ENCODE data around the gene COG1.

DNA sequence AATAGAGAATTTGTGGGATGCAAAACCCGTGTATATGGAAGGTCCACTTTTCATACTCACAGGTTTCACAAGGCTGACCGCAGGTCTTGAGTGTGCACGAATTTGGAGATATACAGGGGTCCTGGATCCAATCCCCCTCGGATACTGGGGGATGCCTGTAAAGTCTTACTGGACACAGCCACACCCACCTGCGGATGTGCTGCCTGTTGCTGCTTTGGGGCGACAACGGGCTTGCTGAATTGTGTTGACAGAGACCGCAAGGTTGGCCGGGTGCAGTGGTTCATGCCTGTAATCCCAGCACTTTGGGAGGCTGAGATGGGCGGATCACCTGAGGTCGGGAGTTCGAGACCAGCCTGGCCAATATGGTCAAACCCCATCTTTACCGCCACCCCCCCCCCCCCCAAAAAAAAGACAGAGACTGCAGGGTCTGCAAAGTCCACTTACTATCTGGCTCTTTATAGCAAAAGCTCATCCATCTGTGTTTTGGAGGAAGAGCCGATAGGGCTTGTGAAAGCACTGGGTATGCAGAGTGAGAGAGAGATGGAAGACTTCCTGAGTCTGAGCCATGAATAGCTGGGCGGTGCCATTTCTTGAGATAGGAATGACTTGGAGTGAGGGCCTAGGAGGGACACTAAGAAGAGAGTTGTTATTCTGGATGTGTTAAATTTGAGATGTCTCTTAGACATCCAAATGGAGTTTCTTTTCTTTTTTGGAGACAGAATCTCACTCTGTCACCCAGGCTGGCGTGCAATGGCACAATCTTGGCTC is 6.4 kb upstream of the COG1 start:
- TF ChIP-seq, protein P1, sequence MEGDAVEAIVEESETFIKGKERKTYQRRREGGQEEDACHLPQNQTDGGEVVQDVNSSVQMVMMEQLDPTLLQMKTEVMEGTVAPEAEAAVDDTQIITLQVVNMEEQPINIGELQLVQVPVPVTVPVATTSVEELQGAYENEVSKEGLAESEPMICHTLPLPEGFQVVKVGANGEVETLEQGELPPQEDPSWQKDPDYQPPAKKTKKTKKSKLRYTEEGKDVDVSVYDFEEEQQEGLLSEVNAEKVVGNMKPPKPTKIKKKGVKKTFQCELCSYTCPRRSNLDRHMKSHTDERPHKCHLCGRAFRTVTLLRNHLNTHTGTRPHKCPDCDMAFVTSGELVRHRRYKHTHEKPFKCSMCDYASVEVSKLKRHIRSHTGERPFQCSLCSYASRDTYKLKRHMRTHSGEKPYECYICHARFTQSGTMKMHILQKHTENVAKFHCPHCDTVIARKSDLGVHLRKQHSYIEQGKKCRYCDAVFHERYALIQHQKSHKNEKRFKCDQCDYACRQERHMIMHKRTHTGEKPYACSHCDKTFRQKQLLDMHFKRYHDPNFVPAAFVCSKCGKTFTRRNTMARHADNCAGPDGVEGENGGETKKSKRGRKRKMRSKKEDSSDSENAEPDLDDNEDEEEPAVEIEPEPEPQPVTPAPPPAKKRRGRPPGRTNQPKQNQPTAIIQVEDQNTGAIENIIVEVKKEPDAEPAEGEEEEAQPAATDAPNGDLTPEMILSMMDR (IDR thresholded peaks at IDR 0.05; ENCODE audit: low read length): no peak
- TF ChIP-seq EZH2 (IDR thresholded peaks at IDR 0.05; ENCODE audit: borderline replicate concordance, low read length): no peak

Data from OCI-LY1 (cell line).